ENCODE results near the gene NDUFB3.

- TF ChIP-seq EZH2 (IDR thresholded peaks at IDR 0.05; ENCODE audit: insufficient read depth, low read length) (no peak), CTCF (IDR thresholded peaks at IDR 0.05; ENCODE audit: insufficient read depth, low read depth, low read length) (no peak)
Observed at GRCh38 chr2:201127570-201127969, 55.8 kb downstream of the NDUFB3 start.
